Parathyroid adenoma (tissue), 2 donors: ENCODE measurements around the gene RERE.

Experiments used
- H2AFZ ChIP-seq: fragments of 300-600 bp; sonication (generic); one replicate; pipeline ENCODE4 v1.7.0; 2017; ENCODE audit warnings: antibody characterized with exemption, mild to moderate bottlenecking
- H3K27ac ChIP-seq: fragments of 300-600 bp; sonication (generic); one replicate; pipeline ENCODE4 v1.7.0; 2017
- H3K27me3 ChIP-seq: fragments of 300-600 bp; sonication (generic); one replicate; pipeline ENCODE4 v1.7.0; 2017; ENCODE audit warnings: low read length; ENCODE audit not compliant: control insufficient read depth, insufficient read depth
- H3K36me3 ChIP-seq: fragments of 300-600 bp; sonication (generic); one replicate; pipeline ENCODE4 v1.7.0; 2017; ENCODE audit warnings: low read length; ENCODE audit not compliant: control insufficient read depth, insufficient read depth
- H3K4me1 ChIP-seq: fragments of 300-600 bp; sonication (generic); one replicate; pipeline ENCODE4 v1.7.0; 2017; ENCODE audit warnings: control low read depth
- H3K4me2 ChIP-seq: fragments of 300-600 bp; sonication (generic); one replicate; pipeline ENCODE4 v1.7.0; 2017; ENCODE audit warnings: low read length
- H3K4me3 ChIP-seq: fragments of 300-600 bp; sonication (generic); one replicate; pipeline ENCODE4 v1.7.0; 2017; ENCODE audit warnings: low read depth, low read length
- H3K79me2 ChIP-seq: fragments of 300-600 bp; sonication (generic); one replicate; pipeline ENCODE4 v1.7.0; 2017; ENCODE audit warnings: control low read depth
- H3K9ac ChIP-seq: fragments of 300-600 bp; sonication (generic); one replicate; pipeline ENCODE4 v1.7.0; 2017; ENCODE audit warnings: mild to moderate bottlenecking
- H3K9me3 ChIP-seq: fragments of 300-600 bp; sonication (generic); one replicate; pipeline ENCODE4 v1.7.0; 2017; ENCODE audit warnings: low read length; ENCODE audit not compliant: control insufficient read depth
- TF ChIP-seq, protein P1 (sequence below): fragments of 300-600 bp; sonication (generic); IDR thresholded peaks from one replicate; pipeline ENCODE4 v1.7.0; 2017; ENCODE audit warnings: antibody characterized with exemption, mild to moderate bottlenecking
- donor health status: primary hyperparathyroidism.

Gene RERE

DNA sequence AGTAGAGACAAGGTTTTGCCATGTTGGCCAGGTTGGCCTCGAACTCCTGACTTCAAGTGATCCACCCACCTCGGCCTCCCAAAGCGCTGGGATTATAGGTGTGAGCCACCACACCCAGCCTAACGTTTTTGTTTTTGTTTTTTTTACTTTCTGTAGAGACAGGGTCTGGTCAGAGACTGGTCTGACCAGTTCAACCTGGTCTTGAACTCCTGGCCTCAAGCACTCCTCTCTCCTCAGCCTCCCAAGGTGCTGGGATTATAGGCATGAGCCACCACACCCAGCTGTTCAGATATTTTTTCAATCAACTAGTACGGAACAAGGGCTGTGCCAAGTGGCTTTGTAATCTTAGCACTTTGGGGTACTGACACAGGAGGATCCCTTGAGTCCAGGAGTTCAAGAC lies 209.5 kb downstream of the RERE start:
- Histone ChIP-seq H3K9ac (no peak overlapping the region), H3K4me2 (no peak overlapping the region), H3K9me3 (no peaks in the 10 kb centered on the region), H2AFZ (no peak overlapping the region), H3K79me2 (peaks cover 5% of the 10 kb centered on the region), H3K27ac (no peak overlapping the region), H3K27me3 (no peaks in the 10 kb centered on the region), H3K36me3 (no peaks in the 10 kb centered on the region), H3K4me1 (no peaks in the 10 kb centered on the region), H3K4me3 (no peak overlapping the region)
- TF ChIP-seq, protein P1, sequence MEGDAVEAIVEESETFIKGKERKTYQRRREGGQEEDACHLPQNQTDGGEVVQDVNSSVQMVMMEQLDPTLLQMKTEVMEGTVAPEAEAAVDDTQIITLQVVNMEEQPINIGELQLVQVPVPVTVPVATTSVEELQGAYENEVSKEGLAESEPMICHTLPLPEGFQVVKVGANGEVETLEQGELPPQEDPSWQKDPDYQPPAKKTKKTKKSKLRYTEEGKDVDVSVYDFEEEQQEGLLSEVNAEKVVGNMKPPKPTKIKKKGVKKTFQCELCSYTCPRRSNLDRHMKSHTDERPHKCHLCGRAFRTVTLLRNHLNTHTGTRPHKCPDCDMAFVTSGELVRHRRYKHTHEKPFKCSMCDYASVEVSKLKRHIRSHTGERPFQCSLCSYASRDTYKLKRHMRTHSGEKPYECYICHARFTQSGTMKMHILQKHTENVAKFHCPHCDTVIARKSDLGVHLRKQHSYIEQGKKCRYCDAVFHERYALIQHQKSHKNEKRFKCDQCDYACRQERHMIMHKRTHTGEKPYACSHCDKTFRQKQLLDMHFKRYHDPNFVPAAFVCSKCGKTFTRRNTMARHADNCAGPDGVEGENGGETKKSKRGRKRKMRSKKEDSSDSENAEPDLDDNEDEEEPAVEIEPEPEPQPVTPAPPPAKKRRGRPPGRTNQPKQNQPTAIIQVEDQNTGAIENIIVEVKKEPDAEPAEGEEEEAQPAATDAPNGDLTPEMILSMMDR = no peak

DNA sequence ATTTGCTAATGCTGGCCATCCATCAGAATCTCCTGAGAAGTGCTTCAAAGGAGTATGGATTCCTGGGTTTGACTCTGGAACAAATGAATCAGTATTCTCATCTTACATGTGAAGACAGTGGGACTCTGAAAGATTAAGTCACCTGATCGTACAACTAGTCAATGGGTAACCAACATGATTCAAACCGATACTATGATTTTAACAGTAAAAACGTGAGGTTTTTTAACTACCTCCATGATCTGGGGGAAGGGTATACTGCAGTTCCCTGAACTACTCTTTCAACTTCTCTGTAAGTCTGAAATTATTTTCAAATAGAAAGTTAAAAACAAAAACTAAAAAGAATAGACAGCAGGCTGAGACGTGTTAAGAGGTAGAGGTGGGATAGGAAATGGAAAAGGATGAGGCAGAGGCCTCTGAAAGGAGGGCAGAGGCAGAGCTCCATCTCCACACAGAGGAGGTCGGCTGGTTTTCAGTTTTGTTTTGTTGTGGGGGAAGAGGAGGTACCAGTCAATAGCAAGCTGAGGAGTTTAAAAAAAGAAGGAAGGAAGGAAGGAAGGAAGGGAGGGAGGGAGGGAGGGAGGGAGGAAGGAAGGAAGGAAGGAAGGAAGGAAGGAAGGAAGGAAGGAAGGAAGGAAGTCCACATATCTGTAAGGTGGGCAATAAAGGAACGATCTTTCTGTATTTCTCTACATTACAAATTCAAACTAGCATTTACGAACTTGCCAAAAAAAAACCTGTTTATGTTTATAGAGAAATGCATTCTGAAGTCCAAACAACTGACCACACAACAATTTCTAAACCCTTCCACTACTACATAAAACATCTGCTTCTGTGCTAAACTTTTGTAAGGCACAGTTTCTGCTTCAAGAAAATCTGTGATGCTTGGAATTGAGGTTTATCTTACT lies 213.1 kb downstream of the RERE start:
- H3K79me2 ChIP-seq = peaks cover 4% of the 10 kb centered on the region
- no peaks in the 10 kb centered on the region for H3K9me3 ChIP-seq
- no peak overlapping the region for H3K4me2 ChIP-seq
- H3K9ac ChIP-seq = no peak overlapping the region
- no peak overlapping the region for H3K4me3 ChIP-seq
- TF ChIP-seq, protein P1 = no peak
- H3K36me3 ChIP-seq = no peaks in the 10 kb centered on the region
- no peak overlapping the region for H3K27ac ChIP-seq
- H2AFZ ChIP-seq = no peak overlapping the region
- H3K4me1 ChIP-seq = no peaks in the 10 kb centered on the region
- no peaks in the 10 kb centered on the region for H3K27me3 ChIP-seq

DNA sequence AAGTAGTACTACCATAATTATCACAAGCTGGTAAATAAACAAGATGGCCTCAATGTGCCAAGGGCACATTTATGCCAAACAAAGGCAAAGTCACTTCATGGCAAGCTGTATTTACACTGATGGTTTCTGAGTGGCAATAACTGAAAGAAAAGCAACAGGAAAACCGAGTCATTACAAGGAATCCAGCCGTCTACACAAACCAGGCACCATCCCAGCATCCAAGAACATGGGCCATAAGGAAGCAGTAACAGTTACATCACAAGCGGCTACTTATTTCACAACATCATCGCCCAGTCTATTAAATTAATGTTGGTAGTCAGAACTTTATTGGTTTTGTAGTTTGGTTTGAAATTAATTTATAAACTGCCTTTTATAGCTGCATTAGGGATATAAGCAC lies 214.2 kb downstream of the RERE start:
- H3K36me3 ChIP-seq = no peaks in the 10 kb centered on the region
- H3K27ac ChIP-seq = no peak overlapping the region

DNA sequence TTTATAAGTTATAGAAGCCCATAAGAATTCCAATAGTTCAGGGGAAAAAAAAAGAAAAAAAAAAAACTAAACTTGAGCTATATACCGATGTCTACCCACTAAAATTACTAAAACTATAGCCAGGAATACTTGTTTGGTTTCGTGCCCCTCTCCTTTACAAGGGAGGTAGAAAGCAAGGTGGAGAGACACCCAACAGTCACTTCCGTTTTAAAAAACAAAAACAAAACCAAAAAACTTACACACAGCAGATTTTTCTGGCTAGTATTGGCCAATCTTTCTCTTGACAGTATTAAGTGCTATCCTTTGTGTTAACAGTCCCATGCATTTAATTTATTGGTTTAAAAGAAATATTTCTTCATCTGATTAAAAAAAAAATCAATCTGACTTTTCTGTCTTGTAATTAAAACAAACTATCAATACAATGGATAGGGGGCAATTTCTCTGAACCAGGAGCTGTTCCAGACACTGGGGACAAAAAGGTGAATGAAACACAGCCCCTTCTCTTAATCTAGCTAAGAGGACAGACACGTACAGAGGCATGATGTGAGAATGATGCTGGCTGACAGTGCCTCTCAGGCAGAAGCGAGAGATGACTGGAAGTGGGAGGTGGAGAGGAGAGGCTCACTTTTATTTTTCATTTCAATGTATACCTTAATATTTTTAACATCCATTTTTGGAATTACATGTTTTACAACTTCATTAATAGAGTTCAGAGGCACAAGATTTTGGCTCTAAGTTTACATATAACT lies 214.8 kb downstream of the RERE start:
- Histone ChIP-seq H3K27ac (no peak overlapping the region), H3K9me3 (no peaks in the 10 kb centered on the region), H3K4me1 (peaks cover 11% of the 10 kb centered on the region), H3K9ac (no peak overlapping the region), H3K79me2 (no peaks in the 10 kb centered on the region), H3K4me2 (no peak overlapping the region), H2AFZ (no peak overlapping the region), H3K27me3 (no peaks in the 10 kb centered on the region), H3K36me3 (no peaks in the 10 kb centered on the region), H3K4me3 (no peak overlapping the region)
- TF ChIP-seq, protein P1 = no peak

More for the DNA sequence above, 214.2 kb downstream of the RERE start:
- Histone ChIP-seq H3K79me2 (peaks cover under 1% of the 10 kb centered on the region), H3K9ac (no peak overlapping the region), H3K4me1 (peaks cover 8% of the 10 kb centered on the region), H3K4me3 (no peak overlapping the region), H2AFZ (no peak overlapping the region), H3K9me3 (no peaks in the 10 kb centered on the region), H3K27me3 (no peaks in the 10 kb centered on the region), H3K4me2 (no peak overlapping the region)
- TF ChIP-seq, protein P1 = no peak
